IMR-90 (cell line): ENCODE data around the gene TRAPPC14. TPM values are rescaled to one million over a fixed set of nuclear protein-coding genes. Genes with fewer than 3 reads are reported as not detected.

Experiments used
- ATAC-seq: fragments of 200-7000 bp; cut with Tn5 transposase; 2 replicates; pipeline ENCODE4 v1.9.1; 2020; ENCODE audit warnings: low read depth, mild to moderate bottlenecking, moderate library complexity
- BruUV-seq: library from RNA; stranded (reverse); fragments of 400-500 nt; replicated peaks from 2 replicates; lab custom pipeline; 2021; lab: Mats Ljungman, UMichigan
- CTCF ChIA-PET: fragments of 300-600 bp; formaldehyde crosslinking; extraction: SDS; loops from one replicate; lab custom pipeline; 2021; ENCODE audit warnings: antibody characterized with exemption; lab: Yijun Ruan, JAX
- POLR2A ChIA-PET: fragments of 300-600 bp; sonication (Branson Sonifier 250); formaldehyde crosslinking; loops from one replicate; lab custom pipeline; 2022; ENCODE audit warnings: antibody characterized with exemption; ENCODE audit not compliant: unreplicated experiment; lab: Charles Lee
- DNase-seq: peaks from one replicate; pipeline ENCODE4 v3.0.0; 2013
- H2AFZ ChIP-seq: replicated peaks from 2 replicates; pipeline ENCODE3; 2013; ENCODE audit warnings: low read length, mild to moderate bottlenecking; ENCODE audit not compliant: poor library complexity
- H2AK5ac ChIP-seq: 2 replicates; pipeline ENCODE4 v1.6.1; 2013; ENCODE audit warnings: low read depth, low read length, inconsistent platforms
- H2AK9ac ChIP-seq: replicated peaks from 2 replicates; pipeline ENCODE3; 2013; ENCODE audit warnings: mild to moderate bottlenecking, low read depth, low read length, moderate library complexity; ENCODE audit not compliant: poor library complexity
- H2BK120ac ChIP-seq: 2 replicates; pipeline ENCODE4 v1.6.1; 2013; ENCODE audit warnings: low read depth, low read length, inconsistent platforms
- H2BK15ac ChIP-seq: 3 replicates; pipeline ENCODE4 v1.6.1; 2013; ENCODE audit warnings: low read depth, low read length, inconsistent platforms
- H2BK20ac ChIP-seq: 2 replicates; pipeline ENCODE4 v1.6.1; 2013; ENCODE audit warnings: low read depth, mild to moderate bottlenecking, inconsistent platforms, low read length, moderate library complexity
- H2BK5ac ChIP-seq: 2 replicates; pipeline ENCODE4 v1.6.1; 2013; ENCODE audit warnings: mild to moderate bottlenecking, low read depth, low read length, inconsistent platforms; ENCODE audit not compliant: poor library complexity, severe bottlenecking
- H3K14ac ChIP-seq: replicated peaks from 2 replicates; pipeline ENCODE4 v1.6.1; 2013; ENCODE audit warnings: low read depth, low read length, inconsistent platforms
- H3K18ac ChIP-seq: 2 replicates; pipeline ENCODE4 v1.6.1; 2013; ENCODE audit warnings: low read depth, low read length, control low read depth
- H3K23ac ChIP-seq: 2 replicates; pipeline ENCODE4 v1.6.1; 2013; ENCODE audit warnings: low read depth, low read length, inconsistent platforms
- H3K27ac ChIP-seq: 2 replicates; pipeline ENCODE4 v1.5.1; 2013; ENCODE audit warnings: mild to moderate bottlenecking, control low read depth, low read length; ENCODE audit not compliant: insufficient read depth
- H3K27me3 ChIP-seq: 2 replicates; pipeline ENCODE4 v1.6.1; 2013; ENCODE audit warnings: low read length; ENCODE audit not compliant: control insufficient read depth, insufficient read depth
- H3K36me3 ChIP-seq: 2 replicates; pipeline ENCODE4 v1.6.1; 2013; ENCODE audit warnings: low read length, mixed read lengths; ENCODE audit not compliant: control insufficient read depth, insufficient read depth
- H3K4ac ChIP-seq: 2 replicates; pipeline ENCODE4 v1.6.1; 2013; ENCODE audit warnings: low read depth, low read length, inconsistent platforms
- H3K4me1 ChIP-seq: 2 replicates; pipeline ENCODE4 v1.6.1; 2013; ENCODE audit warnings: low read length, mixed read lengths; ENCODE audit not compliant: control insufficient read depth, insufficient read depth
- H3K4me2 ChIP-seq: 2 replicates; pipeline ENCODE4 v1.6.1; 2013; ENCODE audit warnings: low read depth, mild to moderate bottlenecking, control low read depth, low read length, moderate library complexity
- H3K4me3 ChIP-seq: 2 replicates; pipeline ENCODE4 v1.5.1; 2013; ENCODE audit warnings: low read depth, mild to moderate bottlenecking, control low read depth, low read length, moderate library complexity; ENCODE audit not compliant: insufficient read depth
- H3K56ac ChIP-seq: 2 replicates; pipeline ENCODE4 v1.6.1; 2013; ENCODE audit warnings: low read length, inconsistent platforms; ENCODE audit not compliant: insufficient read depth; ENCODE audit errors: extremely low read depth
- H3K79me1 ChIP-seq, 2 experiments: 2 replicates each; pipeline ENCODE4 v1.6.1; 2013; ENCODE audit warnings: low read length in 2 of 2, inconsistent platforms in 1 of 2, low read depth in 1 of 2
- H3K9ac ChIP-seq: 2 replicates; pipeline ENCODE4 v1.6.1; 2013; ENCODE audit warnings: low read depth, low read length, control low read depth
- H3K9me1 ChIP-seq: 2 replicates; pipeline ENCODE4 v1.6.1; 2013; ENCODE audit warnings: low read length, inconsistent platforms; ENCODE audit not compliant: insufficient read depth
- H3K9me3 ChIP-seq: 2 replicates; pipeline ENCODE4 v1.6.1; 2013; ENCODE audit warnings: low read length; ENCODE audit not compliant: control insufficient read depth, insufficient read depth
- H4K20me1 ChIP-seq: 2 replicates; pipeline ENCODE4 v1.6.1; 2013; ENCODE audit warnings: low read length, inconsistent platforms; ENCODE audit not compliant: insufficient read depth
- H4K5ac ChIP-seq: 2 replicates; pipeline ENCODE4 v1.6.1; 2013; ENCODE audit warnings: mild to moderate bottlenecking, low read depth, low read length, control low read depth
- H4K8ac ChIP-seq, 2 experiments: 2 replicates each; pipeline ENCODE4 v1.6.1; 2013; ENCODE audit warnings: low read depth in 2 of 2, low read length in 2 of 2, control low read depth in 1 of 2, inconsistent platforms in 1 of 2
- H4K91ac ChIP-seq: 2 replicates; pipeline ENCODE4 v1.6.1; 2013; ENCODE audit warnings: low read depth, low read length, inconsistent platforms; ENCODE audit not compliant: insufficient read depth
- CEBPB ChIP-seq: IDR thresholded peaks from 2 replicates; pipeline ENCODE4 v1.6.1; 2012; ENCODE audit warnings: low read depth, low read length, improper control_type of control experiment
- MAFK ChIP-seq: IDR thresholded peaks from 2 replicates; pipeline ENCODE4 v1.6.1; 2012; ENCODE audit warnings: low read depth, low read length, improper control_type of control experiment
- MAZ ChIP-seq: IDR thresholded peaks from 2 replicates; pipeline ENCODE4 v1.6.1; 2012; ENCODE audit warnings: low read depth, mild to moderate bottlenecking, low read length, improper control_type of control experiment, moderate library complexity, borderline replicate concordance
- NFE2L2 ChIP-seq: fragments of 150-350 bp; IDR thresholded peaks from 2 replicates; pipeline ENCODE4 v1.6.1; 2016; ENCODE audit warnings: low read depth, mild to moderate bottlenecking, low read length
- RFX5 ChIP-seq: IDR thresholded peaks from 2 replicates; pipeline ENCODE4 v1.8.0; 2012; ENCODE audit warnings: low read depth, mild to moderate bottlenecking, low read length, moderate library complexity
- WGBS, 2 experiments: methylation state at CpG; one replicate each; pipeline versions ENCODE4 v1.1.5 to v1.1.7; 2013; ENCODE audit warnings: missing lambda C conversion rate in 2 of 2; ENCODE audit not compliant: insufficient read length in 1 of 2; ENCODE audit errors: extremely low coverage in 2 of 2; 5-methylcytosine and 5-hydroxymethylcytosine counted together
- dilution Hi-C: fragments of 300-500 bp; cut with HindIII; formaldehyde crosslinking; loops from one replicate; pipeline ENCODE4 v1.14.3; 2018; ENCODE audit warnings: low sequenced_read_pairs; ENCODE audit not compliant: unreplicated experiment
- in situ Hi-C: fragments of 300-500 bp; cut with MboI; formaldehyde crosslinking; loops from 3 replicates; pipeline ENCODE4 v1.14.3; 2019; ENCODE audit warnings: low sequenced_read_pairs, inconsistent platforms, mixed read lengths
- intact Hi-C: fragments of 100-400 bp; cut with micrococcal nuclease; formaldehyde crosslinking; loops from 2 replicates; pipeline ENCODE4 v1.10.0; 2022
- polyA plus RNA-seq, 3 experiments: library from polyadenylated mRNA; depleted of rRNA; stranded (reverse); fragments of >200 nt; gene quantifications; 2 replicates each; pipeline ENCODE4 v1.2.3, GENCODE V29; 2012; ENCODE audit warnings: low replicate concordance in 1 of 3
- total RNA-seq: library from RNA; depleted of rRNA; stranded (reverse); fragments of >200 nt; gene quantifications from 2 replicates; pipeline ENCODE4 v1.2.3, GENCODE V29; 2012
- TF ChIP-seq, protein P1 (sequence below): conservative IDR thresholded peaks from 2 replicates; pipeline ENCODE4 v1.5.1; 2012; ENCODE audit warnings: mild to moderate bottlenecking, low read depth, low read length, improper control_type of control experiment
- TF ChIP-seq, protein P2 (sequence below): fragments of 150-350 bp; IDR thresholded peaks from 2 replicates; pipeline ENCODE4 v1.6.1; 2017; ENCODE audit warnings: mild to moderate bottlenecking, antibody characterized with exemption, low read length, low read depth

TRAPPC14 gene
- total and polyA plus RNA-seq, 2 of the 4 experiments (the other 2 are of a cell fraction), result 4.5 to 15.9 TPM

DNA sequence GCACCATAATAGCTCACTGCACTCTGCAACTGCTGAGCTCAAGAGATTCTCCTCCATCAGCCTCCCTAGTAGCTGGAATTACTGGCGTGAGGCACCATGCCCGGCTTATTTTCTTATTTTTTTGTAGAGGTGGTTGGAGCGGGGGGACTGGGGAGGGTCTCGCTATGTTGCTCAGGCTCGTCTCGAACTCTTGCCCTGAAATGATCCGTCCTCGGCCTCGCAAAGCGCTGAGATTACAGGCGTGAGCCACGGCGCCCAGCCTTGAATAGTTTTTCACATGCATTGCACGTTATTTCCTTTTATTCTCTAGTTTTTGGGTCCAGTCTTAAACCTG, 10.3 kb downstream of the TRAPPC14 start (continued):
- TF ChIP-seq, protein P1, sequence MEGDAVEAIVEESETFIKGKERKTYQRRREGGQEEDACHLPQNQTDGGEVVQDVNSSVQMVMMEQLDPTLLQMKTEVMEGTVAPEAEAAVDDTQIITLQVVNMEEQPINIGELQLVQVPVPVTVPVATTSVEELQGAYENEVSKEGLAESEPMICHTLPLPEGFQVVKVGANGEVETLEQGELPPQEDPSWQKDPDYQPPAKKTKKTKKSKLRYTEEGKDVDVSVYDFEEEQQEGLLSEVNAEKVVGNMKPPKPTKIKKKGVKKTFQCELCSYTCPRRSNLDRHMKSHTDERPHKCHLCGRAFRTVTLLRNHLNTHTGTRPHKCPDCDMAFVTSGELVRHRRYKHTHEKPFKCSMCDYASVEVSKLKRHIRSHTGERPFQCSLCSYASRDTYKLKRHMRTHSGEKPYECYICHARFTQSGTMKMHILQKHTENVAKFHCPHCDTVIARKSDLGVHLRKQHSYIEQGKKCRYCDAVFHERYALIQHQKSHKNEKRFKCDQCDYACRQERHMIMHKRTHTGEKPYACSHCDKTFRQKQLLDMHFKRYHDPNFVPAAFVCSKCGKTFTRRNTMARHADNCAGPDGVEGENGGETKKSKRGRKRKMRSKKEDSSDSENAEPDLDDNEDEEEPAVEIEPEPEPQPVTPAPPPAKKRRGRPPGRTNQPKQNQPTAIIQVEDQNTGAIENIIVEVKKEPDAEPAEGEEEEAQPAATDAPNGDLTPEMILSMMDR, result no peak
- TF ChIP-seq NFE2L2, result no peak

DNA sequence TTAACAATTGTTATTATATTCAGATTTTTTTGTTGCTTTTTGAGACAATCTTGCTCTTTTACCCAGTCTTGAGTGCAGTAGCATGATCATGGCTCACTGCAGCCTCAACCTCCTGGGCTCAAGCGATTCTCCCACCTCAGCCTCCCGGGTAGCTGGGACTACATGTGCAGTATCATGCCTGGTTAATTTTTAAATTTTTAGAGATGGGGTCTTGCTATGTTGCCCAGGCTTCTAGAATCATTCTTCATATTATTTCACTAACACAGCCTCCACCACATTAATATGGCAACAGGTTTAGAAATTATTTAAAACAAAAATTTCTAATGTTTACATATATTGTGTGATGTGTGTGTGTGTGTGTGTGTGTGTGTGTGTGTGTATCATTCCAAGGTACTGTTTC, 11.2 kb downstream of the TRAPPC14 start:
- no peak overlapping the region for H3K27ac ChIP-seq
- DNase-seq, result no peak
- H3K4me3 ChIP-seq, result no peak overlapping the region
- H2AFZ ChIP-seq, result no peak overlapping the region
- no peak overlapping the region for H3K56ac ChIP-seq
- intact Hi-C loops (no loop called here), dilution Hi-C loops (no loop called here), in situ Hi-C loops (no loop called here)
- no peak overlapping the region for H2AK9ac ChIP-seq
- no peak overlapping the region for H2AK5ac ChIP-seq
- WGBS, 2 experiments, result no CpG with 5 or more reads among the region's 2 CpGs
- H3K4me2 ChIP-seq, result no peak overlapping the region
- no peaks in the 10 kb centered on the region for H3K9me1 ChIP-seq
- H4K5ac ChIP-seq, result no peak overlapping the region
- H4K91ac ChIP-seq, result no peak overlapping the region
- ChIA-PET CTCF (interaction anchor here (0.8 kb wide), 1 partner anchor 16 kb away, joined by 6 read pairs; no protein-coding TSS in a partner anchor), POLR2A (interaction anchor here (0.7 kb wide), 2 partner anchors 12 to 456 kb away, joined by 4 to 5 read pairs; no protein-coding TSS in a partner anchor)
- no peak for ATAC-seq
- H3K14ac ChIP-seq, result no peak overlapping the region
- H3K18ac ChIP-seq, result no peak overlapping the region
- no peak overlapping the region for H2BK5ac ChIP-seq
- no peaks in the 10 kb centered on the region for H3K9me3 ChIP-seq
- H3K9ac ChIP-seq, result no peak overlapping the region
- TF ChIP-seq RFX5, result no peak
- TF ChIP-seq MAZ, result no peak
- TF ChIP-seq CEBPB, result no peak
- no peak for TF ChIP-seq MAFK
- TF ChIP-seq, protein P2, sequence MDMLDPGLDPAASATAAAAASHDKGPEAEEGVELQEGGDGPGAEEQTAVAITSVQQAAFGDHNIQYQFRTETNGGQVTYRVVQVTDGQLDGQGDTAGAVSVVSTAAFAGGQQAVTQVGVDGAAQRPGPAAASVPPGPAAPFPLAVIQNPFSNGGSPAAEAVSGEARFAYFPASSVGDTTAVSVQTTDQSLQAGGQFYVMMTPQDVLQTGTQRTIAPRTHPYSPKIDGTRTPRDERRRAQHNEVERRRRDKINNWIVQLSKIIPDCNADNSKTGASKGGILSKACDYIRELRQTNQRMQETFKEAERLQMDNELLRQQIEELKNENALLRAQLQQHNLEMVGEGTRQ, result no peak
- H3K4ac ChIP-seq, result no peak overlapping the region
- H4K8ac ChIP-seq, result no peak overlapping the region
- H3K27me3 ChIP-seq, result no peaks in the 10 kb centered on the region
- no peaks in the 10 kb centered on the region for H4K20me1 ChIP-seq
- peaks cover 13 to 28% of the 10 kb centered on the region in 2 experiments; a peak in 3 of 4 replicates for H3K79me1 ChIP-seq
- no peak overlapping the region for H2BK20ac ChIP-seq
- H2BK15ac ChIP-seq, result no peak overlapping the region
- H3K36me3 ChIP-seq, result peaks cover 4% of the 10 kb centered on the region; the same call in 1 of the 2 replicates
- no peak overlapping the region for H3K23ac ChIP-seq
- BruUV-seq, result no TSS peak
- no peak overlapping the region for H2BK120ac ChIP-seq
- 0 out of 2 replicates have a peak, but pooled peaks cover 2% of the 10 kb centered on the region for H3K4me1 ChIP-seq
